HEK293 (cell line): ENCODE data around the gene HEMK1.

Source experiments
- CTCF ChIA-PET: fragments of 350-600 bp; formaldehyde crosslinking; extraction: SDS; loops from one replicate; lab custom pipeline; 2021; ENCODE audit warnings: antibody characterized with exemption; lab: Yijun Ruan, JAX
- POLR2A ChIA-PET: fragments of 300-600 bp; formaldehyde crosslinking; extraction: SDS; loops from one replicate; lab custom pipeline; 2020; ENCODE audit warnings: antibody characterized with exemption, inconsistent platforms; lab: Yijun Ruan, JAX
- H3K27ac ChIP-seq: fragments of 200-500 bp; sonication (Bioruptor generic); 2 replicates; pipeline ENCODE4 v1.5.1; 2014; ENCODE audit warnings: low read depth, low read length, control low read depth, inconsistent platforms; ENCODE audit errors: extremely low read depth
- H3K36me3 ChIP-seq, 2 experiments: fragments of 200-500 bp in 1 of 2; sonication (Bioruptor generic) in 1 of 2; 1 replicate in 1 of 2; 2 replicates in 1 of 2; pipeline ENCODE4 v1.5.1; 2014 to 2017; ENCODE audit warnings: inconsistent platforms in 2 of 2, low read length in 2 of 2; ENCODE audit not compliant: control insufficient read depth in 2 of 2, insufficient read depth in 1 of 2
- H3K4me1 ChIP-seq: fragments of 200-500 bp; sonication (Bioruptor generic); 2 replicates; pipeline ENCODE4 v1.5.1; 2014; ENCODE audit warnings: mild to moderate bottlenecking, low read length, inconsistent platforms; ENCODE audit not compliant: control insufficient read depth, insufficient read depth
- H3K4me3 ChIP-seq: 2 replicates; pipeline ENCODE4 v1.5.1; 2011; ENCODE audit warnings: low read depth, mild to moderate bottlenecking, control low read depth, low read length, moderate library complexity
- H3K9me3 ChIP-seq: fragments of 200-500 bp; sonication (Bioruptor generic); 2 replicates; pipeline ENCODE4 v1.5.1; 2014; ENCODE audit warnings: low read depth, low read length, inconsistent platforms; ENCODE audit not compliant: control insufficient read depth, insufficient read depth
- GLIS1 ChIP-seq: fragments of 450-650 bp; formaldehyde crosslinking; IDR thresholded peaks from 2 replicates; pipeline ENCODE4 v1.5.1; 2016; ENCODE audit warnings: missing biosample characterization, missing genetic modification characterization
- HOXC10 ChIP-seq: sonication (generic); formaldehyde crosslinking; IDR thresholded peaks from 2 replicates; pipeline ENCODE4 v1.8.1; 2023; ENCODE audit warnings: mild to moderate bottlenecking, missing genetic modification reagents
- INSM2 ChIP-seq: fragments of 450-650 bp; formaldehyde crosslinking; IDR thresholded peaks from 2 replicates; pipeline ENCODE4 v1.5.1; 2016; ENCODE audit warnings: missing biosample characterization, missing genetic modification characterization
- KLF7 ChIP-seq: fragments of 450-650 bp; formaldehyde crosslinking; IDR thresholded peaks from 2 replicates; pipeline ENCODE4 v1.5.1; 2016; ENCODE audit warnings: missing biosample characterization, missing genetic modification characterization, borderline replicate concordance
- PBX3 ChIP-seq: sonication (generic); formaldehyde crosslinking; IDR thresholded peaks from 2 replicates; pipeline ENCODE4 v1.8.1; 2022; ENCODE audit warnings: mild to moderate bottlenecking, moderate library complexity, missing genetic modification reagents
- PRDM10 ChIP-seq: fragments of 450-650 bp; formaldehyde crosslinking; IDR thresholded peaks from 2 replicates; pipeline ENCODE4 v1.5.1; 2016; ENCODE audit warnings: missing biosample characterization, missing genetic modification characterization
- PRDM2 ChIP-seq: fragments of 450-650 bp; formaldehyde crosslinking; IDR thresholded peaks from 2 replicates; pipeline ENCODE4 v1.5.1; 2016; ENCODE audit warnings: missing biosample characterization, missing genetic modification characterization, borderline replicate concordance
- PRDM4 ChIP-seq: fragments of 450-650 bp; formaldehyde crosslinking; IDR thresholded peaks from 2 replicates; pipeline ENCODE4 v1.5.1; 2017; ENCODE audit warnings: missing biosample characterization, missing genetic modification characterization
- YY2 ChIP-seq: fragments of 450-650 bp; formaldehyde crosslinking; IDR thresholded peaks from 2 replicates; pipeline ENCODE4 v1.5.1; 2016; ENCODE audit warnings: missing biosample characterization, missing genetic modification characterization
- ZBTB11 ChIP-seq: fragments of 450-650 bp; formaldehyde crosslinking; conservative IDR thresholded peaks from 2 replicates; pipeline ENCODE4 v1.5.1; 2016; ENCODE audit warnings: low read depth, missing biosample characterization, missing genetic modification characterization
- ZNF302 ChIP-seq: fragments of 450-650 bp; formaldehyde crosslinking; IDR thresholded peaks from 2 replicates; pipeline ENCODE4 v1.5.1; 2016; ENCODE audit warnings: missing biosample characterization, missing genetic modification characterization, low read depth
- ZNF335 ChIP-seq: fragments of 450-650 bp; formaldehyde crosslinking; conservative IDR thresholded peaks from 2 replicates; pipeline ENCODE4 v1.5.1; 2016; ENCODE audit warnings: missing biosample characterization, missing genetic modification characterization
- ZNF394 ChIP-seq: fragments of 450-650 bp; formaldehyde crosslinking; IDR thresholded peaks from 2 replicates; pipeline ENCODE4 v1.5.1; 2016; ENCODE audit warnings: missing biosample characterization, missing genetic modification characterization, mild to moderate bottlenecking, moderate library complexity, borderline replicate concordance
- ZNF549 ChIP-seq: fragments of 450-650 bp; IDR thresholded peaks from 2 replicates; pipeline ENCODE4 v1.5.1; 2018; ENCODE audit warnings: missing biosample characterization, missing genetic modification characterization, mild to moderate bottlenecking, inconsistent platforms, moderate library complexity
- ZNF610 ChIP-seq: fragments of 450-650 bp; formaldehyde crosslinking; IDR thresholded peaks from 2 replicates; pipeline ENCODE4 v1.5.1; 2016; ENCODE audit warnings: missing biosample characterization, missing genetic modification characterization, borderline replicate concordance
- ZNF837 ChIP-seq: fragments of 450-650 bp; formaldehyde crosslinking; IDR thresholded peaks from 2 replicates; pipeline ENCODE4 v1.5.1; 2016; ENCODE audit warnings: missing biosample characterization, missing genetic modification characterization

The HEMK1 gene

GRCh38 chr3:50616003-50616769 lies 46.9 kb downstream of the HEMK1 start (continued):
- TF ChIP-seq PRDM10 (tag by site-specific recombination): 0 out of 2 replicates have a peak, but pooled peaks have one; percentile 15
- no peak for TF ChIP-seq PRDM2 (tag by site-specific recombination)
- TF ChIP-seq INSM2 (tag by site-specific recombination): no peak
- TF ChIP-seq KLF7: no peak
- no peak for TF ChIP-seq YY2
- TF ChIP-seq ZNF394 (tag by site-specific recombination): no peak
- TF ChIP-seq PBX3: no peak
- TF ChIP-seq HOXC10 (CRISPR knock-in tag): no peak
- TF ChIP-seq, all 188 proteins: peak for 18

- CTCF ChIA-PET: interaction anchor here (0.5 to 6.2 kb wide), 24 partner anchors 9 to 1102 kb away, joined by 3 to 139 read pairs (median 5); partner anchors contain the start of gene HEMK1
- Histone ChIP-seq H3K27ac (no peak overlapping the region), H3K36me3 (peaks cover 0 to 12% of the 10 kb centered on the region in 2 experiments; a peak in 1 of 3 replicates), H3K4me1 (0 out of 2 replicates have a peak, but pooled peaks cover 2% of the 10 kb centered on the region), H3K9me3 (no peaks in the 10 kb centered on the region), H3K4me3 (peak overlapping the region; percentile 78)
- POLR2A ChIA-PET: interaction anchor here (0.7 to 2.5 kb wide), 9 partner anchors 15 to 780 kb away, joined by 3 to 9 read pairs (median 3); partner anchors contain the start of genes CYB561D2, MANF and NPRL2
- TF ChIP-seq ZNF837 (tag by site-specific recombination) (no peak), GLIS1 (tag by site-specific recombination) (peak; percentile 44), PRDM4 (tag by site-specific recombination) (peak; percentile 82), ZNF335 (peak; percentile 48; the same call in 1 of the 2 replicates), ZBTB11 (0 out of 2 replicates have a peak, but pooled peaks have one; percentile 23), ZNF610 (tag by site-specific recombination) (no peak), ZNF549 (tag by site-specific recombination) (no peak), ZNF302 (tag by site-specific recombination) (no peak)
Observed at GRCh38 chr3:50616770-50617095, 47.4 kb downstream of the HEMK1 start.
